GM18951 (cell line): Measurements from ENCODE around the gene AK9.

Source experiments
- POLR2A ChIP-seq: IDR thresholded peaks from 4 replicates; pipeline ENCODE4 v1.6.1; 2011; ENCODE audit warnings: mild to moderate bottlenecking; ENCODE audit not compliant: insufficient read length, insufficient read depth; ENCODE audit errors: extremely low read depth
- in situ Hi-C: fragments of 300-500 bp; cut with MboI; formaldehyde crosslinking; loops from one replicate; pipeline ENCODE4 v1.12.0; 2022; ENCODE audit warnings: low sequenced_read_pairs, mixed read lengths, inconsistent platforms; ENCODE audit not compliant: unreplicated experiment

The AK9 gene

GRCh38 chr6:109561844-109562243 is 129.2 kb downstream of the AK9 start:
- in situ Hi-C loops = no loop called here
- no peak for TF ChIP-seq POLR2A

GRCh38 chr6:109531446-109531845 is 159.6 kb downstream of the AK9 start:
- TF ChIP-seq POLR2A = no peak
- in situ Hi-C loops = loop anchor here (25.0 kb wide), 1 partner anchor 856 kb away; no protein-coding TSS in a partner anchor

- in situ Hi-C loops = loop anchor here (10.0 to 25.0 kb wide), 2 partner anchors 507 to 859 kb away; no protein-coding TSS in a partner anchor
- no peak for TF ChIP-seq POLR2A
These were observed 163.0 kb downstream of the AK9 start for GRCh38 chr6:109527989-109528388.

GRCh38 chr6:109526905-109527628 is 163.9 kb downstream of the AK9 start:
- no peak for TF ChIP-seq POLR2A
- in situ Hi-C loops = loop anchor here (10.0 to 25.0 kb wide), 2 partner anchors 508 to 860 kb away; no protein-coding TSS in a partner anchor

GRCh38 chr6:109524129-109524528 is 166.9 kb downstream of the AK9 start:
- TF ChIP-seq POLR2A = no peak
- in situ Hi-C loops = loop anchor here (10.0 kb wide), 1 partner anchor 511 kb away; no protein-coding TSS in a partner anchor

GRCh38 chr6:109523478-109523877 is 167.5 kb downstream of the AK9 start:
- in situ Hi-C loops = loop anchor here (10.0 kb wide), 1 partner anchor 511 kb away; no protein-coding TSS in a partner anchor
- no peak for TF ChIP-seq POLR2A

- no peak for TF ChIP-seq POLR2A
- in situ Hi-C loops = loop anchor here (10.0 kb wide), 1 partner anchor 514 kb away; no protein-coding TSS in a partner anchor
These were observed 169.9 kb downstream of the AK9 start for GRCh38 chr6:109521080-109521479.

- in situ Hi-C loops = loop anchor here (10.0 kb wide), 1 partner anchor 515 kb away; no protein-coding TSS in a partner anchor
These were observed 171.4 kb downstream of the AK9 start for GRCh38 chr6:109519647-109520046.

- no peak for TF ChIP-seq POLR2A
- in situ Hi-C loops = no loop called here
These were observed 174.1 kb downstream of the AK9 start for GRCh38 chr6:109516929-109517328.

- TF ChIP-seq POLR2A = no peak
- in situ Hi-C loops = no loop called here
These were observed 175.1 kb downstream of the AK9 start for GRCh38 chr6:109515781-109516409.

GRCh38 chr6:109514946-109515345 is 176.1 kb downstream of the AK9 start:
- no peak for TF ChIP-seq POLR2A
- in situ Hi-C loops = no loop called here

- in situ Hi-C loops = no loop called here
- TF ChIP-seq POLR2A = no peak
These were observed 177.4 kb downstream of the AK9 start for GRCh38 chr6:109513571-109514071.

- in situ Hi-C loops = no loop called here
- TF ChIP-seq POLR2A = no peak
These were observed 178.7 kb downstream of the AK9 start for GRCh38 chr6:109512271-109512817.

- in situ Hi-C loops = no loop called here
- no peak for TF ChIP-seq POLR2A
These were observed 179.2 kb downstream of the AK9 start for GRCh38 chr6:109511832-109512231.

- TF ChIP-seq POLR2A = no peak
- in situ Hi-C loops = no loop called here
These were observed 180.6 kb downstream of the AK9 start for GRCh38 chr6:109510358-109510757.
